SK-MEL-5 (cell line): ENCODE measurements around the gene LHFPL3. TPM values are rescaled to one million over a fixed set of nuclear protein-coding genes. Genes with fewer than 3 reads are reported as not detected.
A peak's percentile ranks its signal among the peaks of the same experiment; 100 is the strongest.
"Not testable (repeated sequence)": the region's sequence is repeated elsewhere in the genome, so short reads cannot be mapped to it uniquely, and the experiment has no call there.

Source experiments
- DNase-seq: peaks from one replicate; pipeline ENCODE4 v3.0.0-alpha.2; 2016; ENCODE audit warnings: low read depth, low spot score
- in situ Hi-C: cut with HindIII; loops from 2 replicates; pipeline ENCODE4 v1.10.0; 2016; ENCODE audit warnings: low sequenced_read_pairs, high pct_unique_total_duplicates, low pct_unique_long_range_greater_than_20kb
- total RNA-seq: library from RNA; depleted of rRNA; stranded (reverse); fragments of >200 nt; shearing (Covaris generic); gene quantifications from 2 replicates; pipeline ENCODE4 v1.2.3, GENCODE V29; 2014

Gene LHFPL3
- total RNA-seq, 1 experiment from 2014 or later, result 0.26 TPM

GRCh38 chr7:104535841-104536240 lies 207.4 kb downstream of the LHFPL3 start:
- no peak for DNase-seq
- in situ Hi-C loops, result no loop called here

- in situ Hi-C loops, result no loop called here
Measured at GRCh38 chr7:104536956-104537355, 208.6 kb downstream of the LHFPL3 start.

GRCh38 chr7:104538152-104538551 lies 209.7 kb downstream of the LHFPL3 start:
- no peak for DNase-seq
- in situ Hi-C loops, result no loop called here

More at GRCh38 chr7:104536956-104537355, 208.6 kb downstream of the LHFPL3 start:
- DNase-seq, result no peak

GRCh38 chr7:104541897-104542296 lies 213.5 kb downstream of the LHFPL3 start:
- in situ Hi-C loops, result no loop called here
- no peak for DNase-seq

- peak; percentile 68 for DNase-seq
- in situ Hi-C loops, result no loop called here
Measured at GRCh38 chr7:104548861-104549260, 220.5 kb downstream of the LHFPL3 start.

GRCh38 chr7:104550362-104550761 lies 222.0 kb downstream of the LHFPL3 start:
- peak; percentile 30 for DNase-seq
- in situ Hi-C loops, result no loop called here

- in situ Hi-C loops, result no loop called here
- DNase-seq, result no peak
Measured at GRCh38 chr7:104551226-104551625, 222.8 kb downstream of the LHFPL3 start.

GRCh38 chr7:104552102-104552501 lies 223.7 kb downstream of the LHFPL3 start:
- DNase-seq, result peak; percentile 67
- in situ Hi-C loops, result no loop called here

- in situ Hi-C loops, result no loop called here
- DNase-seq, result no peak
Measured at GRCh38 chr7:104553074-104553473, 224.7 kb downstream of the LHFPL3 start.

- in situ Hi-C loops, DNase-seq: not testable (repeated sequence)
Measured at GRCh38 chr7:104563350-104563901, 235.0 kb downstream of the LHFPL3 start.

GRCh38 chr7:104569751-104570150 lies 241.3 kb downstream of the LHFPL3 start:
- in situ Hi-C loops, result no loop called here
- DNase-seq, result no peak

GRCh38 chr7:104572554-104572953 lies 244.2 kb downstream of the LHFPL3 start:
- no peak for DNase-seq
- in situ Hi-C loops, result no loop called here

GRCh38 chr7:104584620-104585019 lies 256.2 kb downstream of the LHFPL3 start:
- DNase-seq, result no peak
- in situ Hi-C loops, result no loop called here

GRCh38 chr7:104595591-104595990 lies 267.2 kb downstream of the LHFPL3 start:
- DNase-seq, in situ Hi-C loops: not testable (repeated sequence)

- in situ Hi-C loops, result no loop called here
Measured at GRCh38 chr7:104603957-104604356, 275.6 kb downstream of the LHFPL3 start.

GRCh38 chr7:104604706-104605105 lies 276.3 kb downstream of the LHFPL3 start:
- in situ Hi-C loops, result no loop called here
- no peak for DNase-seq

More at GRCh38 chr7:104603957-104604356, 275.6 kb downstream of the LHFPL3 start:
- no peak for DNase-seq

- in situ Hi-C loops, result no loop called here
- no peak for DNase-seq
Measured at GRCh38 chr7:104621321-104621720, 292.9 kb downstream of the LHFPL3 start.

- in situ Hi-C loops, result no loop called here
Measured at GRCh38 chr7:104625956-104626355, 297.6 kb downstream of the LHFPL3 start.

GRCh38 chr7:104627516-104627915 lies 299.1 kb downstream of the LHFPL3 start:
- in situ Hi-C loops, result no loop called here
- peak; percentile 90 for DNase-seq

More at GRCh38 chr7:104625956-104626355, 297.6 kb downstream of the LHFPL3 start:
- DNase-seq, result peak; percentile 25

GRCh38 chr7:104628017-104628416 lies 299.6 kb downstream of the LHFPL3 start:
- no peak for DNase-seq
- in situ Hi-C loops, result no loop called here
